GM19240 (cell line): ENCODE data around the gene SEPTIN6.
"Not testable (repeated sequence)": the region's sequence is repeated elsewhere in the genome, so short reads cannot be mapped to it uniquely, and the experiment has no call there.

Experiments used
- DNase-seq: peaks from one replicate; pipeline ENCODE4 v3.0.0; 2011; ENCODE audit warnings: low spot score; ENCODE audit not compliant: insufficient read length

SEPTIN6 gene

GRCh38 chrX:119692191-119693039, 553 bp downstream of the SEPTIN6 start:
- no peak for DNase-seq

GRCh38 chrX:119690921-119691716, 1.8 kb downstream of the SEPTIN6 start:
- DNase-seq: no peak

GRCh38 chrX:119688911-119689321, 4.1 kb downstream of the SEPTIN6 start:
- DNase-seq: no peak

- no peak for DNase-seq
These were observed 5.1 kb downstream of the SEPTIN6 start for GRCh38 chrX:119687661-119688413.

GRCh38 chrX:119686087-119686691, 6.8 kb downstream of the SEPTIN6 start:
- DNase-seq: no peak

GRCh38 chrX:119685225-119686066, 7.5 kb downstream of the SEPTIN6 start:
- DNase-seq: no peak

- no peak for DNase-seq
These were observed 8.1 kb downstream of the SEPTIN6 start for GRCh38 chrX:119684916-119685224.

GRCh38 chrX:119684312-119684711, 8.7 kb downstream of the SEPTIN6 start:
- not testable (repeated sequence) for DNase-seq

- no peak for DNase-seq
These were observed 10.7 kb downstream of the SEPTIN6 start for GRCh38 chrX:119682019-119682989.

GRCh38 chrX:119677654-119677981, 15.3 kb downstream of the SEPTIN6 start:
- DNase-seq: no peak

- DNase-seq: no peak
These were observed 15.9 kb downstream of the SEPTIN6 start for GRCh38 chrX:119676949-119677653.

- DNase-seq: no peak
These were observed 19.6 kb downstream of the SEPTIN6 start for GRCh38 chrX:119673336-119673735.

GRCh38 chrX:119672426-119672825, 20.5 kb downstream of the SEPTIN6 start:
- no peak for DNase-seq

- DNase-seq: no peak
These were observed 23.4 kb downstream of the SEPTIN6 start for GRCh38 chrX:119669424-119670037.

GRCh38 chrX:119667111-119667878, 25.7 kb downstream of the SEPTIN6 start:
- DNase-seq: no peak

- DNase-seq: not testable (repeated sequence)
These were observed 28.1 kb downstream of the SEPTIN6 start for GRCh38 chrX:119664877-119665276.

- DNase-seq: no peak
These were observed 31.5 kb downstream of the SEPTIN6 start for GRCh38 chrX:119661486-119661885.

- DNase-seq: no peak
These were observed 33.4 kb downstream of the SEPTIN6 start for GRCh38 chrX:119659522-119659921.
